Kidney epithelial cell (primary cell): ENCODE results near the gene SELENOW. TPM values are rescaled to one million over a fixed set of nuclear protein-coding genes. Genes with fewer than 3 reads are reported as not detected.

Experiments used
- DNase-seq: peaks from one replicate; pipeline ENCODE4 v3.0.0-alpha.2; 2010; ENCODE audit warnings: low read depth
- H3K27me3 ChIP-seq: 2 replicates; pipeline ENCODE4 v1.6.0; 2011; ENCODE audit warnings: low read length; ENCODE audit not compliant: control insufficient read depth, insufficient read depth
- H3K36me3 ChIP-seq: 2 replicates; pipeline ENCODE4 v1.5.1; 2011; ENCODE audit warnings: low read length; ENCODE audit not compliant: control insufficient read depth, insufficient read depth
- H3K4me3 ChIP-seq: 2 replicates; pipeline ENCODE4 v1.5.1; 2011; ENCODE audit warnings: low read depth, mild to moderate bottlenecking, control low read depth, low read length
- CTCF ChIP-seq: IDR thresholded peaks from 2 replicates; pipeline ENCODE4 v1.5.1; 2011; ENCODE audit warnings: mild to moderate bottlenecking, moderate library complexity, low read length, control low read depth, inconsistent platforms; ENCODE audit not compliant: insufficient read depth, poor library complexity, severe bottlenecking
- total RNA-seq: library from RNA; depleted of rRNA; stranded (reverse); fragments of >200 nt; gene quantifications from 2 replicates; pipeline ENCODE4 v1.2.3, GENCODE V29; 2015

Gene SELENOW
- 166 and 233 TPM in 2 replicates for total RNA-seq

GRCh38 chr19:47778049-47778953 lies at the start of gene SELENOW:
TSS of gene SELENOW (plus strand) at chr19:47778703. CDS start at chr19:47778786, 83 bp downstream.
- DNase-seq = no peak
- H3K36me3 ChIP-seq = peaks cover 2% of the 10 kb centered on the region

GRCh38 chr19:47729468-47729798 lies 49.1 kb upstream of the SELENOW start:
- no peak for TF ChIP-seq CTCF
- DNase-seq = peak; percentile 79
- Histone ChIP-seq H3K36me3 (peaks cover under 1% of the 10 kb centered on the region), H3K27me3 (no peaks in the 10 kb centered on the region), H3K4me3 (no peak overlapping the region)

More at GRCh38 chr19:47778049-47778953, at the start of gene SELENOW:
- H3K4me3 ChIP-seq = peak within 1 kb of the TSS; percentile 88
- TF ChIP-seq CTCF = no peak
- no peaks in the 10 kb centered on the region for H3K27me3 ChIP-seq

GRCh38 chr19:47729799-47730520 lies 48.5 kb upstream of the SELENOW start:
- Histone ChIP-seq H3K27me3 (no peaks in the 10 kb centered on the region), H3K4me3 (peak overlapping the region; percentile 31), H3K36me3 (no peaks in the 10 kb centered on the region)
- DNase-seq = no peak
- TF ChIP-seq CTCF = no peak

GRCh38 chr19:47730521-47730889 lies 48.0 kb upstream of the SELENOW start:
- Histone ChIP-seq H3K36me3 (no peaks in the 10 kb centered on the region), H3K4me3 (no peak overlapping the region), H3K27me3 (no peaks in the 10 kb centered on the region)
- no peak for TF ChIP-seq CTCF
- no peak for DNase-seq

GRCh38 chr19:47730910-47731309 lies 47.6 kb upstream of the SELENOW start:
- no peak overlapping the region for H3K4me3 ChIP-seq
- DNase-seq = no peak
- TF ChIP-seq CTCF = no peak
- H3K36me3 ChIP-seq = no peaks in the 10 kb centered on the region
- H3K27me3 ChIP-seq = no peaks in the 10 kb centered on the region
